PFSK-1 (cell line): Measurements from ENCODE around the gene KIAA2012. TPM values are rescaled to one million over a fixed set of nuclear protein-coding genes. Genes with fewer than 3 reads are reported as not detected.

Experiments
- FOXP2 ChIP-seq: optimal IDR thresholded peaks from 2 replicates; pipeline ENCODE3; 2011; ENCODE audit warnings: borderline replicate concordance, control low read depth, inconsistent platforms; ENCODE audit not compliant: insufficient read depth; ENCODE audit errors: extremely low read length, extremely low read depth
- POLR2AphosphoS5 ChIP-seq: IDR thresholded peaks from 2 replicates; pipeline ENCODE4 v1.6.1; 2012; ENCODE audit warnings: low read depth, mild to moderate bottlenecking, control low read depth, low read length, moderate library complexity
- SIN3A ChIP-seq: IDR thresholded peaks from 2 replicates; pipeline ENCODE4 v1.6.1; 2012; ENCODE audit warnings: mild to moderate bottlenecking, low read length, moderate library complexity, borderline replicate concordance; ENCODE audit not compliant: insufficient read depth
- TAF1 ChIP-seq: IDR thresholded peaks from 2 replicates; pipeline ENCODE4 v1.6.1; 2012; ENCODE audit warnings: low read length, control low read depth, borderline replicate concordance; ENCODE audit not compliant: insufficient read depth
- polyA plus RNA-seq: library from polyadenylated mRNA; unstranded; fragments of >200 nt; gene quantifications from one replicate; pipeline ENCODE4 v1.2.1, GENCODE V29; 2012; ENCODE audit warnings: low read depth, missing spikeins; ENCODE audit not compliant: insufficient read length
- TF ChIP-seq, protein P1 (sequence below), 2 experiments: IDR thresholded peaks; 2 replicates each; pipeline versions ENCODE4 v1.6.1 to v1.8.0; 2011 to 2012; ENCODE audit warnings: low read depth in 2 of 2, low read length in 2 of 2, control low read depth in 1 of 2, inconsistent platforms in 1 of 2, mild to moderate bottlenecking in 1 of 2, moderate library complexity in 1 of 2; ENCODE audit not compliant: insufficient read depth in 1 of 2

Gene KIAA2012
- polyA plus RNA-seq = 0.13 TPM

DNA sequence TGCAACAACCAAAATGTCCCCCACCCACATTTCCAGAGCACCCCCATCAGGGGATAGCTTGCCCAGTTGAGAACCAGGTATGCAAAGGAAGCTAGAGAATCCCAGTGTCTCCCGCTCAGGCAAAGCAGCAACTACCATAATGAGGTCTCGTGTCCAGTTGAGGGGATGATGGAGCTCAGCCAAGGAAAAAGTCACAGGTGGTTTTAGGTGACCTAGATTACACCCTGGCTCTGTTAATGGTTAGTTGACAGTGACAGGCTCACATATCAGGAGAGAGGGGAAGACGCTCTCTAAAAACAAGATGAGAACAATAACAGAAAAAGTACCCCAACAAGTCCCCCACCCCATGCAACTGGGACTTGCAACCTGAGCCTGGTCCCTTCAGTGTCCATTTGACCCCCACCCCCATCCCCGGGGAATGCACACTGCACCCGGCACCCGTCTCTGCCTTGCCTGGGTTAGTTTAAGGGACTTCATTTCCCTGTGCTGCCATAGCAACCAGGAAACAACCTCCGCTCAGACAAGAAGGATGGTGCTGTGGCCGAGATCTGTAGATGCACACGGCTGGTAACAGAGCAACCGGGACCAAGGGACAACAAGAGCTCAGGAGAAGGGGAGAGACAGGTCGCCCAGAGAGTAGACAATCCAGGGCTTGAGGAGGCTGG, at the start of gene KIAA2012:
TSS of gene KIAA2012 (plus strand) at position 519 of the 665 bp plus-strand sequence. CDS start 373 bp downstream, outside the sequence.
- TF ChIP-seq FOXP2 = no peak
- TF ChIP-seq TAF1 = no peak
- TF ChIP-seq POLR2AphosphoS5 = no peak
- TF ChIP-seq, protein P1, sequence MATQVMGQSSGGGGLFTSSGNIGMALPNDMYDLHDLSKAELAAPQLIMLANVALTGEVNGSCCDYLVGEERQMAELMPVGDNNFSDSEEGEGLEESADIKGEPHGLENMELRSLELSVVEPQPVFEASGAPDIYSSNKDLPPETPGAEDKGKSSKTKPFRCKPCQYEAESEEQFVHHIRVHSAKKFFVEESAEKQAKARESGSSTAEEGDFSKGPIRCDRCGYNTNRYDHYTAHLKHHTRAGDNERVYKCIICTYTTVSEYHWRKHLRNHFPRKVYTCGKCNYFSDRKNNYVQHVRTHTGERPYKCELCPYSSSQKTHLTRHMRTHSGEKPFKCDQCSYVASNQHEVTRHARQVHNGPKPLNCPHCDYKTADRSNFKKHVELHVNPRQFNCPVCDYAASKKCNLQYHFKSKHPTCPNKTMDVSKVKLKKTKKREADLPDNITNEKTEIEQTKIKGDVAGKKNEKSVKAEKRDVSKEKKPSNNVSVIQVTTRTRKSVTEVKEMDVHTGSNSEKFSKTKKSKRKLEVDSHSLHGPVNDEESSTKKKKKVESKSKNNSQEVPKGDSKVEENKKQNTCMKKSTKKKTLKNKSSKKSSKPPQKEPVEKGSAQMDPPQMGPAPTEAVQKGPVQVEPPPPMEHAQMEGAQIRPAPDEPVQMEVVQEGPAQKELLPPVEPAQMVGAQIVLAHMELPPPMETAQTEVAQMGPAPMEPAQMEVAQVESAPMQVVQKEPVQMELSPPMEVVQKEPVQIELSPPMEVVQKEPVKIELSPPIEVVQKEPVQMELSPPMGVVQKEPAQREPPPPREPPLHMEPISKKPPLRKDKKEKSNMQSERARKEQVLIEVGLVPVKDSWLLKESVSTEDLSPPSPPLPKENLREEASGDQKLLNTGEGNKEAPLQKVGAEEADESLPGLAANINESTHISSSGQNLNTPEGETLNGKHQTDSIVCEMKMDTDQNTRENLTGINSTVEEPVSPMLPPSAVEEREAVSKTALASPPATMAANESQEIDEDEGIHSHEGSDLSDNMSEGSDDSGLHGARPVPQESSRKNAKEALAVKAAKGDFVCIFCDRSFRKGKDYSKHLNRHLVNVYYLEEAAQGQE (IDR thresholded peaks at IDR 0.05; ENCODE audit: insufficient read depth in 1 of 2, low read depth in 2 of 2, low read length in 2 of 2) = no peak
- TF ChIP-seq SIN3A = no peak

DNA sequence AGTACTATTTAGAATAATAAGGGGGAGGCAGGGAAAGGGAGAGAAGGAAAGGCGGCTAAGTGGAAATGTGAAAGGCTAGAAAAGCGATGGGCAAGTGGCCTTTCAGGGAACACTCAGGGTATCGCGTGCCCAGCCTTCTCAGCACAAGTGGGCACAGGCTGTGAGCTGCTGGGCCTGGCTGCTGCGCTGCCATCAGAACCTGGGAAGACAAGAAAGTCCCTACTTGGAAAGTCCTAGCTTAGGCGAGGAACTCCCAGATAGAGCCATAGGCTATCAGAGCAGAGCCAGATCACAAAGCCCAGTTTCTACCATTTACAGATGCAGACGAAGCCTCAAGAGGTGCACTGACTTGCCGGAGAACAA, 49.2 kb upstream of the KIAA2012 start:
- TF ChIP-seq POLR2AphosphoS5 = no peak
- TF ChIP-seq SIN3A = no peak
- TF ChIP-seq, protein P1 (IDR thresholded peaks at IDR 0.05; ENCODE audit: insufficient read depth in 1 of 2, low read depth in 2 of 2, low read length in 2 of 2) = no peak
- TF ChIP-seq TAF1 = no peak
- TF ChIP-seq FOXP2 = no peak

DNA sequence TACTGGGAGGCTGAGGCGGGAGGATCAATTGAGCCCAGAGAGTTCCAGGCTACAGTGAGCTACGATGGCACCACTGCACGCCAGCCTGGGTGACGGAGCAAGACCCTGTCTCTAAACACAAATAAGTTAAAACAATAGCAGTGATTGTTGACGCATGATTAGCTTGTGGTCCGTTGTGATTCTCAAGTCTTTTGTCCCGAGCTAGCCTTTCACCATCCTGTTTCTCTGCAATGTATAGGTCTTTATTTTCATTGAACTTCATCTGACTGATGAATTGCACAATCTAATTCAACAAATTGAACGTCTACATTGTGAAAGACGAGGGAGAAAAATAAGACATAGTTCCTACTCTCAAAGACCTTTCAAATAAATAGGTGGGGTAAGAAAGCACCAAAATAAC, 48.2 kb upstream of the KIAA2012 start:
- TF ChIP-seq POLR2AphosphoS5 (no peak), FOXP2 (no peak), TAF1 (no peak), SIN3A (no peak)
- TF ChIP-seq, protein P1 (IDR thresholded peaks at IDR 0.05; ENCODE audit: insufficient read depth in 1 of 2, low read depth in 2 of 2, low read length in 2 of 2) = no peak

DNA sequence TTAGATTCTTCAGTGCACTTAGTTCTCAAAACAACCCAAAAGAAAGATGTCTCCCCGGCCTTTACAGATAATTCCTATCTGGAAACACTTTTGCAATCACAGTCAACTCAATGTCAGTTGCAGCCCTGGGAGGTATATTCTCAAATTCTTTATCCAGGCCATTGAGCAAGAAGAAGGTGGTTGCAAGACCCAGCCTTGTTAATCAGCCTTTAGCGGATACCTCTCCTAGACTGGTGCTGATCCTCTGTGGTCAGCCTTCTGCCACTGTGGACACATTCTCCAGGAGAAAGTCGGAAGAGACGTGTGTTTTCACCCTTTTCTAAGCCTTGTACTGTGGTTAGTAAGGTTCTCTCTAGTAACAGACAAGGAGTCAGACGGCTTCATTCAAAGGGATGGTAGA, 47.2 kb upstream of the KIAA2012 start:
- TF ChIP-seq TAF1 (no peak), SIN3A (no peak), POLR2AphosphoS5 (no peak), FOXP2 (no peak)
- TF ChIP-seq, protein P1 (IDR thresholded peaks at IDR 0.05; ENCODE audit: insufficient read depth in 1 of 2, low read depth in 2 of 2, low read length in 2 of 2) = no peak
